ENCODE data around the gene CYSLTR1.

- TF ChIP-seq CTCF (conservative IDR thresholded peaks at IDR 0.05; ENCODE audit: low read depth, low read length) (no peak), EZH2 (IDR thresholded peaks at IDR 0.05; ENCODE audit: borderline replicate concordance, low read depth, low read length, poor library complexity, severe bottlenecking) (no peak)
Measured at GRCh38 chrX:78303086-78303485, 24.3 kb downstream of the CYSLTR1 start.
